Loucy (cell line): ENCODE measurements around the gene RSBN1.

Experiments
- H2AFZ ChIP-seq: fragments of 200-600 bp; sonication (generic); 2 replicates; pipeline ENCODE4 v1.6.0; 2016; ENCODE audit warnings: antibody characterized with exemption, mild to moderate bottlenecking, low read length, moderate library complexity
- H3F3A ChIP-seq: fragments of 200-600 bp; 2 replicates; pipeline ENCODE4 v1.6.0; 2016; ENCODE audit warnings: antibody characterized with exemption, low read depth, mild to moderate bottlenecking
- H3K27me3 ChIP-seq: fragments of 200-600 bp; sonication (generic); 2 replicates; pipeline ENCODE4 v1.6.1; 2014; ENCODE audit warnings: low read length, mild to moderate bottlenecking; ENCODE audit not compliant: insufficient read depth, poor library complexity, severe bottlenecking
- H3K36me3 ChIP-seq: fragments of 200-600 bp; sonication (generic); 2 replicates; pipeline ENCODE4 v1.6.1; 2016; ENCODE audit warnings: low read length; ENCODE audit not compliant: insufficient read depth
- H3K4me1 ChIP-seq: fragments of 200-600 bp; sonication (generic); 2 replicates; pipeline ENCODE4 v1.5.1; 2014; ENCODE audit warnings: low read length, mild to moderate bottlenecking; ENCODE audit not compliant: insufficient read depth, poor library complexity, severe bottlenecking
- H3K4me2 ChIP-seq: fragments of 200-600 bp; sonication (generic); 2 replicates; pipeline ENCODE4 v1.6.0; 2014; ENCODE audit warnings: antibody characterized with exemption, low read length, low read depth, mild to moderate bottlenecking; ENCODE audit not compliant: poor library complexity, severe bottlenecking
- H3K4me3 ChIP-seq: fragments of 200-600 bp; sonication (generic); 2 replicates; pipeline ENCODE4 v1.5.1; 2014; ENCODE audit warnings: low read length, mild to moderate bottlenecking, mixed read lengths; ENCODE audit not compliant: poor library complexity, severe bottlenecking
- H3K79me2 ChIP-seq: fragments of 200-600 bp; sonication (generic); 2 replicates; pipeline ENCODE4 v1.6.1; 2014; ENCODE audit warnings: low read length; ENCODE audit not compliant: insufficient read depth
- H3K9ac ChIP-seq: fragments of 200-600 bp; sonication (generic); 2 replicates; pipeline ENCODE4 v1.6.0; 2014; ENCODE audit warnings: mild to moderate bottlenecking, low read depth, low read length, moderate library complexity; ENCODE audit not compliant: poor library complexity, severe bottlenecking
- H3K9me2 ChIP-seq: fragments of 200-600 bp; sonication (generic); replicated peaks from 2 replicates; pipeline ENCODE4 v1.6.1; 2016; ENCODE audit warnings: low read depth, low read length, mixed read lengths
- H3K9me3 ChIP-seq: fragments of 200-600 bp; sonication (generic); 2 replicates; pipeline ENCODE4 v1.6.1; 2014; ENCODE audit warnings: mild to moderate bottlenecking, antibody characterized with exemption, low read length, low read depth; ENCODE audit not compliant: insufficient read depth
- H4K20me1 ChIP-seq: fragments of 200-600 bp; sonication (generic); 2 replicates; pipeline ENCODE4 v1.6.0; 2014; ENCODE audit warnings: antibody characterized with exemption, low read length, mild to moderate bottlenecking; ENCODE audit not compliant: insufficient read depth, poor library complexity, severe bottlenecking
- EZH2phosphoT487 ChIP-seq: fragments of 200-600 bp; IDR thresholded peaks from 2 replicates; pipeline ENCODE4 v1.6.1; 2018; ENCODE audit warnings: antibody characterized with exemption, mild to moderate bottlenecking, moderate library complexity, borderline replicate concordance
- TF ChIP-seq, protein P1 (sequence below): fragments of 200-600 bp; sonication (generic); conservative IDR thresholded peaks from 2 replicates; pipeline ENCODE4 v1.5.1; 2014; ENCODE audit warnings: mild to moderate bottlenecking, antibody characterized with exemption, low read length

Gene RSBN1

GRCh38 chr1:113805639-113806038, 6.6 kb downstream of the RSBN1 start:
- Histone ChIP-seq H4K20me1 (peaks cover 95% of the 10 kb centered on the region), H3K9ac (peak overlapping the region; percentile 15), H3K27me3 (no peaks in the 10 kb centered on the region), H3K9me2 (no peaks in the 10 kb centered on the region), H3K9me3 (no peaks in the 10 kb centered on the region), H3K4me1 (peaks cover 65% of the 10 kb centered on the region), H3K4me3 (peak overlapping the region; percentile 48), H3F3A (no peaks in the 10 kb centered on the region), H3K4me2 (peak overlapping the region; percentile 73), H2AFZ (no peak overlapping the region), H3K36me3 (no peaks in the 10 kb centered on the region; the same call in 1 of the 2 replicates), H3K79me2 (peaks cover 100% of the 10 kb centered on the region)
- TF ChIP-seq EZH2phosphoT487: no peak
- TF ChIP-seq, protein P1, sequence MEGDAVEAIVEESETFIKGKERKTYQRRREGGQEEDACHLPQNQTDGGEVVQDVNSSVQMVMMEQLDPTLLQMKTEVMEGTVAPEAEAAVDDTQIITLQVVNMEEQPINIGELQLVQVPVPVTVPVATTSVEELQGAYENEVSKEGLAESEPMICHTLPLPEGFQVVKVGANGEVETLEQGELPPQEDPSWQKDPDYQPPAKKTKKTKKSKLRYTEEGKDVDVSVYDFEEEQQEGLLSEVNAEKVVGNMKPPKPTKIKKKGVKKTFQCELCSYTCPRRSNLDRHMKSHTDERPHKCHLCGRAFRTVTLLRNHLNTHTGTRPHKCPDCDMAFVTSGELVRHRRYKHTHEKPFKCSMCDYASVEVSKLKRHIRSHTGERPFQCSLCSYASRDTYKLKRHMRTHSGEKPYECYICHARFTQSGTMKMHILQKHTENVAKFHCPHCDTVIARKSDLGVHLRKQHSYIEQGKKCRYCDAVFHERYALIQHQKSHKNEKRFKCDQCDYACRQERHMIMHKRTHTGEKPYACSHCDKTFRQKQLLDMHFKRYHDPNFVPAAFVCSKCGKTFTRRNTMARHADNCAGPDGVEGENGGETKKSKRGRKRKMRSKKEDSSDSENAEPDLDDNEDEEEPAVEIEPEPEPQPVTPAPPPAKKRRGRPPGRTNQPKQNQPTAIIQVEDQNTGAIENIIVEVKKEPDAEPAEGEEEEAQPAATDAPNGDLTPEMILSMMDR: no peak

GRCh38 chr1:113805256-113805531, 7.1 kb downstream of the RSBN1 start:
- Histone ChIP-seq H4K20me1 (peaks cover 95% of the 10 kb centered on the region), H3K4me2 (peak overlapping the region; percentile 73), H3K79me2 (peaks cover 100% of the 10 kb centered on the region), H3K9ac (no peak overlapping the region), H3K9me2 (no peaks in the 10 kb centered on the region), H3K27me3 (no peaks in the 10 kb centered on the region), H3K4me1 (peaks cover 64% of the 10 kb centered on the region), H3K4me3 (peak overlapping the region; percentile 48), H3K9me3 (no peaks in the 10 kb centered on the region), H2AFZ (no peak overlapping the region), H3F3A (no peaks in the 10 kb centered on the region), H3K36me3 (no peaks in the 10 kb centered on the region; the same call in 1 of the 2 replicates)
- no peak for TF ChIP-seq EZH2phosphoT487
- TF ChIP-seq, protein P1: no peak

GRCh38 chr1:113804421-113805255, 7.6 kb downstream of the RSBN1 start:
- no peak overlapping the region for H2AFZ ChIP-seq
- H4K20me1 ChIP-seq: peaks cover 95% of the 10 kb centered on the region
- H3K36me3 ChIP-seq: no peaks in the 10 kb centered on the region; the same call in 1 of the 2 replicates
- peaks cover 59% of the 10 kb centered on the region for H3K4me1 ChIP-seq
- peak overlapping the region; percentile 73 for H3K4me2 ChIP-seq
- no peaks in the 10 kb centered on the region for H3K9me2 ChIP-seq
- H3K9ac ChIP-seq: peak overlapping the region; percentile 14
- TF ChIP-seq, protein P1: no peak
- no peak for TF ChIP-seq EZH2phosphoT487
- peak overlapping the region; percentile 53 for H3K4me3 ChIP-seq
- H3K27me3 ChIP-seq: no peaks in the 10 kb centered on the region
- H3K79me2 ChIP-seq: peaks cover 100% of the 10 kb centered on the region
- no peaks in the 10 kb centered on the region for H3F3A ChIP-seq
- no peaks in the 10 kb centered on the region for H3K9me3 ChIP-seq
